Endothelial cell of umbilical vein (primary cell): ENCODE measurements around the gene RUBCN. TPM values are rescaled to one million over a fixed set of nuclear protein-coding genes. Genes with fewer than 3 reads are reported as not detected.

Source experiments
- BruUV-seq: library from RNA; stranded (reverse); fragments of 400-500 nt; replicated peaks from 2 replicates; lab custom pipeline; 2021; lab: Mats Ljungman, UMichigan
- CTCF ChIA-PET: fragments of 300-600, 350-600 bp; sonication (Branson Sonifier 250); formaldehyde crosslinking; loops from one replicate; lab custom pipeline; 2021; ENCODE audit warnings: antibody characterized with exemption, inconsistent platforms; lab: Charles Lee
- POLR2A ChIA-PET: fragments of 300-600, 350-600 bp; sonication (Branson Sonifier 250); formaldehyde crosslinking; loops from one replicate; lab custom pipeline; 2021; ENCODE audit warnings: antibody characterized with exemption, inconsistent platforms; lab: Charles Lee
- DNase-seq: peaks from one replicate; pipeline ENCODE4 v3.0.0-alpha.2; 2011; ENCODE audit warnings: low read depth, low spot score
- FAIRE-seq: peaks from 2 replicates; lab custom pipeline; 2011; peaks lifted over from hg19 to GRCh38; lab: Jason Lieb, UNC
- H2AFZ ChIP-seq: 2 replicates; pipeline ENCODE4 v1.6.0; 2012; ENCODE audit warnings: low read depth, low read length, control low read depth, inconsistent platforms
- H3K27ac ChIP-seq: 2 replicates; pipeline ENCODE4 v1.5.1; 2011; ENCODE audit warnings: low read depth, mild to moderate bottlenecking, control low read depth, low read length, moderate library complexity; ENCODE audit not compliant: insufficient read depth
- H3K27me3 ChIP-seq, 2 experiments: 2 replicates each; pipeline versions ENCODE4 v1.6.0 to v1.6.1; 2011; ENCODE audit warnings: low read length in 2 of 2, mixed read lengths in 1 of 2; ENCODE audit not compliant: control insufficient read depth in 2 of 2, insufficient read depth in 2 of 2
- H3K36me3 ChIP-seq, 2 experiments: 2 replicates in 1 of 2; 3 replicates in 1 of 2; pipeline ENCODE4 v1.5.1; 2011; ENCODE audit warnings: low read length in 2 of 2, mild to moderate bottlenecking in 1 of 2, moderate library complexity in 1 of 2; ENCODE audit not compliant: control insufficient read depth in 2 of 2, insufficient read depth in 2 of 2; ENCODE audit errors: extremely low read depth in 1 of 2
- H3K4me1 ChIP-seq: 3 replicates; pipeline ENCODE4 v1.5.1; 2011; ENCODE audit warnings: mild to moderate bottlenecking, low read length; ENCODE audit not compliant: control insufficient read depth, insufficient read depth; ENCODE audit errors: extremely low read depth
- H3K4me2 ChIP-seq: 2 replicates; pipeline ENCODE4 v1.6.1; 2011; ENCODE audit warnings: low read length, control low read depth, mixed read lengths; ENCODE audit not compliant: insufficient read depth
- H3K4me3 ChIP-seq, 3 experiments: fragments of 200-600 bp in 1 of 3; sonication (generic), shearing (Covaris generic) in 1 of 3; replicated peaks in 1 of 3; 2 replicates each; pipeline ENCODE4 v1.5.1; 2011 to 2016; ENCODE audit warnings: control low read depth in 3 of 3, low read length in 3 of 3, mild to moderate bottlenecking in 2 of 3, inconsistent platforms in 1 of 3, low read depth in 1 of 3, moderate library complexity in 1 of 3; ENCODE audit not compliant: insufficient read depth in 1 of 3
- H3K79me2 ChIP-seq: 2 replicates; pipeline ENCODE4 v1.6.0; 2012; ENCODE audit warnings: low read length, inconsistent platforms; ENCODE audit not compliant: control insufficient read depth, insufficient read depth
- H3K9ac ChIP-seq: replicated peaks from 2 replicates; pipeline ENCODE3; 2011; ENCODE audit warnings: low read length, control low read depth; ENCODE audit not compliant: insufficient read depth; ENCODE audit errors: extremely low read depth
- H3K9me1 ChIP-seq: replicated peaks from 3 replicates; pipeline ENCODE4 v1.6.0; 2011; ENCODE audit warnings: mild to moderate bottlenecking, low read length; ENCODE audit not compliant: control insufficient read depth, insufficient read depth; ENCODE audit errors: extremely low read depth
- H3K9me3 ChIP-seq: replicated peaks from 2 replicates; pipeline ENCODE4 v1.5.1; 2012; ENCODE audit warnings: low read length, inconsistent platforms; ENCODE audit not compliant: control insufficient read depth, insufficient read depth
- H4K20me1 ChIP-seq: replicated peaks from 2 replicates; pipeline ENCODE3; 2011; ENCODE audit warnings: mild to moderate bottlenecking, low read length; ENCODE audit not compliant: control insufficient read depth, insufficient read depth; ENCODE audit errors: extremely low read depth
- EZH2 ChIP-seq: IDR thresholded peaks from 2 replicates; pipeline ENCODE4 v1.6.1; 2012; ENCODE audit warnings: borderline replicate concordance, low read depth, mild to moderate bottlenecking, moderate library complexity, low read length, inconsistent platforms; ENCODE audit not compliant: severe bottlenecking
- FOS ChIP-seq: IDR thresholded peaks from 2 replicates; pipeline ENCODE4 v1.6.1; 2011; ENCODE audit warnings: mild to moderate bottlenecking, low read length, moderate library complexity, borderline replicate concordance; ENCODE audit not compliant: insufficient read depth
- GATA2 ChIP-seq: IDR thresholded peaks from 2 replicates; pipeline ENCODE4 v1.7.0; 2011; ENCODE audit warnings: low read depth, mild to moderate bottlenecking, moderate library complexity, mixed read lengths, low read length; ENCODE audit not compliant: insufficient read length, insufficient read depth
- JUN ChIP-seq: IDR thresholded peaks from 2 replicates; pipeline ENCODE4 v1.6.1; 2011; ENCODE audit warnings: borderline replicate concordance, low read depth; ENCODE audit not compliant: insufficient read length, insufficient read depth
- MYC ChIP-seq: IDR thresholded peaks from one replicate; pipeline ENCODE4 v1.6.1; 2011; ENCODE audit warnings: mild to moderate bottlenecking, low read depth, low read length
- POLR2A ChIP-seq: IDR thresholded peaks from 2 replicates; pipeline ENCODE4 v1.6.1; 2012; ENCODE audit warnings: low read depth, mild to moderate bottlenecking, control low read depth, low read length
- POLR2AphosphoS5 ChIP-seq: IDR thresholded peaks from 2 replicates; pipeline ENCODE4 v1.6.1; 2012; ENCODE audit warnings: low read depth, mild to moderate bottlenecking, control low read depth, low read length, moderate library complexity; ENCODE audit not compliant: insufficient read depth
- dilution Hi-C: fragments of 300-500 bp; cut with MboI; formaldehyde crosslinking; loops from one replicate; pipeline ENCODE4 v1.15.0; 2019; ENCODE audit warnings: low sequenced_read_pairs; ENCODE audit not compliant: extremely low pct_ligation_motif_present
- intact Hi-C: fragments of 100-400 bp; cut with micrococcal nuclease; formaldehyde crosslinking; loops from one replicate; pipeline ENCODE4 v1.10.0; 2022
- polyA plus RNA-seq, 4 experiments: library from polyadenylated mRNA; depleted of rRNA in 3 of 4; stranded (reverse) in 3 of 4; unstranded in 1 of 4; fragments of >200 nt; gene quantifications; 2 replicates each; pipeline versions ENCODE4 v1.2.1 to v1.2.3, GENCODE V29; 2011 to 2012; ENCODE audit warnings: missing spikeins in 1 of 4
- total RNA-seq: library from RNA; stranded (reverse); gene quantifications from 2 replicates; pipeline ENCODE4 v1.2.3, GENCODE V29; 2021
- TF ChIP-seq, protein P1 (sequence below): IDR thresholded peaks from 2 replicates; pipeline ENCODE4 v1.6.1; 2011; ENCODE audit not compliant: insufficient read depth, insufficient read length
- TF ChIP-seq, protein P2 (sequence below), 2 donors: IDR thresholded peaks; 1 replicate in 1 of 2; 2 replicates in 1 of 2; pipeline ENCODE4 v1.5.1; 2011; ENCODE audit warnings: low read length in 2 of 2, mild to moderate bottlenecking in 2 of 2, moderate library complexity in 2 of 2, control low read depth in 1 of 2, inconsistent platforms in 1 of 2, low read depth in 1 of 2; ENCODE audit not compliant: insufficient read depth in 1 of 2; ENCODE audit errors: extremely low read depth in 1 of 2

The RUBCN gene
- total and polyA plus RNA-seq, 2 donors (not counting 3 experiments of a cell fraction or from before 2014, with no cell fraction given): 15.0 to 25.8 TPM

DNA sequence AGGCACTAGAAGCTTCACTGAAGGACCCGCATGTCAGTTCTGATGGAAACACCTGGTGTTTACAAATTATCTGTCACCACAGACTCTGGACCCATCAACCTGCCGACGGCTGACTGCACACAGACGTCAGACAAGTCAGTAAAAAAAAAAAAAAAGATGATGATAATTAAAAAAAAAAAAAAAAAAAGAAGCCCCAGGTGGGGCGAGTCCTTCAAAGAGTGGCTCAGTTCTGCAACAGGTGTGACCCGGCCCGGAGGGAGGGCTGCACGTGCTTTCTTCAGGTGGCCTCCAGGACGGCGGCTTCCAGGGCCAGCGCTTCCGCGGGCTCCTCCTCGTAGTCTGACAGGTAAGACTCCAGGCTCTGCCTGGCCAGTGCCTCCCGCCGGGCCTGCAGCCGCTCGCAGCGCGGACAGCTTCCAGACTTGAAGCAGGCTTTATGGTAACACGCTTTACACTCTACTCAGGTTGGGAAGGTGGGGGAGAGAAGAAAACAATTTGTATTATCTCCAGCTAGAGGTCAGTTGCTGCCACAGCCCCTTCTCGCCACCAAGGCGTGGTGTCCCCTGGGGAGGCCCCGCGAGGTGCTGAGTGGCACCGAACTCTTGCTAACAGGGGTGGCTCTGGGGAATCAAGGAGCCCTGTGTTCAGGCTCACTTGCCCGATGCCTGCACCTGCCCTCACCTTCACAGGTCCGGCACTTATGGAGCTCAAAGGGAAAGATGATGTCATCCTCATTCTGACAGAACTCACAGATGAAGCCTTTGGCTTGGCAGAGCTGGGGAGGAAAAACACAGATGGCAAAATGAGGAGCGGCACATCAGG, 61.8 kb downstream of the RUBCN start:
- no peak overlapping the region for H3K4me2 ChIP-seq
- H3K27me3 ChIP-seq: no peaks in the 10 kb centered on the region
- dilution Hi-C loops (no loop called here), intact Hi-C loops (no loop called here)
- peaks cover 3 to 6% of the 10 kb centered on the region in 2 experiments for H3K36me3 ChIP-seq
- H3K4me3 ChIP-seq: no peak overlapping the region
- TF ChIP-seq FOS (no peak), POLR2A (no peak), JUN (no peak), POLR2AphosphoS5 (no peak), EZH2 (no peak)
- H4K20me1 ChIP-seq: no peaks in the 10 kb centered on the region
- no peak overlapping the region for H2AFZ ChIP-seq
- DNase-seq (no peak), FAIRE-seq (no peak)
- H3K4me1 ChIP-seq: no peaks in the 10 kb centered on the region
- POLR2A ChIA-PET: no interaction called here
- CTCF ChIA-PET: interaction anchor here (1.0 kb wide), 1 partner anchor 19 kb away, joined by 3 read pairs; no protein-coding TSS in a partner anchor
- no peaks in the 10 kb centered on the region for H3K9me1 ChIP-seq
- H3K79me2 ChIP-seq: no peaks in the 10 kb centered on the region
- H3K27ac ChIP-seq: no peak overlapping the region
- no TSS peak for BruUV-seq
- H3K9ac ChIP-seq: no peak overlapping the region
- H3K9me3 ChIP-seq: peaks cover 4% of the 10 kb centered on the region

DNA sequence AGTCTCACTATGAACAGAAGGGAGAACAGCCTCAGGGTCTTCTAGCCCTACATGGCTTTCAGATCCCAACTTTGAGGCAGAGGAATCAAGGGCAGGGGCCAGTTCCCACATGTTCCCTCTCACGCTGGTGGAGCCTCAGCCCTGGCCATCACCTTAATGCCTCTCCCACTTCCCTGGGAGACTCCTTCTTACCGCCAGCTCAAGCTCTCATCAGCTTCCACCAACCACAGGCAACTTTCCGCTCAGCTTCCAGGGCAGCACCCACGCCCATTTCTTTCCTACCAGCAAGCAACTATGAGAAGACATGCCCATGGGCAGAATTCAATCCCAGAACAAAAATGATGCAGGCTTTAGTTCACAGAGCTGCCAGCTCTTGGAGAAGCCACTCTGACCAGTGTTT, 63.5 kb downstream of the RUBCN start:
- TF ChIP-seq POLR2AphosphoS5 (no peak), MYC (no peak), POLR2A (no peak), FOS (no peak), EZH2 (no peak), GATA2 (no peak), JUN (no peak)
- TF ChIP-seq, protein P1, sequence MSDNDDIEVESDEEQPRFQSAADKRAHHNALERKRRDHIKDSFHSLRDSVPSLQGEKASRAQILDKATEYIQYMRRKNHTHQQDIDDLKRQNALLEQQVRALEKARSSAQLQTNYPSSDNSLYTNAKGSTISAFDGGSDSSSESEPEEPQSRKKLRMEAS: no peak
- TF ChIP-seq, protein P2, sequence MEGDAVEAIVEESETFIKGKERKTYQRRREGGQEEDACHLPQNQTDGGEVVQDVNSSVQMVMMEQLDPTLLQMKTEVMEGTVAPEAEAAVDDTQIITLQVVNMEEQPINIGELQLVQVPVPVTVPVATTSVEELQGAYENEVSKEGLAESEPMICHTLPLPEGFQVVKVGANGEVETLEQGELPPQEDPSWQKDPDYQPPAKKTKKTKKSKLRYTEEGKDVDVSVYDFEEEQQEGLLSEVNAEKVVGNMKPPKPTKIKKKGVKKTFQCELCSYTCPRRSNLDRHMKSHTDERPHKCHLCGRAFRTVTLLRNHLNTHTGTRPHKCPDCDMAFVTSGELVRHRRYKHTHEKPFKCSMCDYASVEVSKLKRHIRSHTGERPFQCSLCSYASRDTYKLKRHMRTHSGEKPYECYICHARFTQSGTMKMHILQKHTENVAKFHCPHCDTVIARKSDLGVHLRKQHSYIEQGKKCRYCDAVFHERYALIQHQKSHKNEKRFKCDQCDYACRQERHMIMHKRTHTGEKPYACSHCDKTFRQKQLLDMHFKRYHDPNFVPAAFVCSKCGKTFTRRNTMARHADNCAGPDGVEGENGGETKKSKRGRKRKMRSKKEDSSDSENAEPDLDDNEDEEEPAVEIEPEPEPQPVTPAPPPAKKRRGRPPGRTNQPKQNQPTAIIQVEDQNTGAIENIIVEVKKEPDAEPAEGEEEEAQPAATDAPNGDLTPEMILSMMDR (IDR thresholded peaks at IDR 0.05; ENCODE audit: extremely low read depth in 1 of 2, insufficient read depth in 1 of 2, low read depth in 1 of 2, low read length in 2 of 2): no peak
- no peaks in the 10 kb centered on the region for H3K79me2 ChIP-seq
- BruUV-seq: no TSS peak
- dilution Hi-C loops (no loop called here), intact Hi-C loops (no loop called here)
- H4K20me1 ChIP-seq: no peaks in the 10 kb centered on the region
- CTCF ChIA-PET: interaction anchor here (0.7 to 2.4 kb wide), 3 partner anchors 9 to 74 kb away, joined by 3 to 8 read pairs (median 3); no protein-coding TSS in a partner anchor
- peaks cover 3 to 6% of the 10 kb centered on the region in 2 experiments for H3K36me3 ChIP-seq
- H3K27me3 ChIP-seq: no peaks in the 10 kb centered on the region
- peaks cover 3% of the 10 kb centered on the region for H3K9me3 ChIP-seq
- no peak overlapping the region for H3K4me2 ChIP-seq
- no peak overlapping the region for H3K9ac ChIP-seq
- DNase-seq: no peak
- no peak overlapping the region for H3K27ac ChIP-seq
- H3K9me1 ChIP-seq: no peaks in the 10 kb centered on the region
- POLR2A ChIA-PET: interaction anchor here (0.5 kb wide), 1 partner anchor 191 kb away, joined by 4 read pairs; no protein-coding TSS in a partner anchor
- H3K4me3 ChIP-seq: no peak overlapping the region
- no peak for FAIRE-seq
- H3K4me1 ChIP-seq: no peaks in the 10 kb centered on the region
- H2AFZ ChIP-seq: no peak overlapping the region
